HEK293T (cell line): ENCODE data around the gene POLR2E.

Experiments used
- ARNT ChIP-seq: fragments of 450-650 bp; IDR thresholded peaks from 2 replicates; pipeline ENCODE4 v1.6.1; 2017; ENCODE audit warnings: mild to moderate bottlenecking
- BHLHE40 ChIP-seq: fragments of 450-650 bp; IDR thresholded peaks from 2 replicates; pipeline ENCODE4 v1.6.1; 2016; ENCODE audit warnings: mild to moderate bottlenecking, moderate library complexity, borderline replicate concordance
- CTBP1 ChIP-seq: fragments of 450-650 bp; IDR thresholded peaks from 2 replicates; pipeline ENCODE4 v1.6.1; 2016; ENCODE audit warnings: borderline replicate concordance
- L3MBTL2 ChIP-seq: fragments of 450-650 bp; conservative IDR thresholded peaks from 2 replicates; pipeline ENCODE4 v1.6.1; 2016; ENCODE audit warnings: mild to moderate bottlenecking

GRCh38 chr19:1122972-1123363 is 27.8 kb upstream of the POLR2E start:
- TF ChIP-seq BHLHE40 (no peak), L3MBTL2 (no peak), CTBP1 (no peak), ARNT (no peak)
